Chondrocyte (in vitro differentiated cells): ENCODE data around the gene IQSEC3. TPM values are rescaled to one million over a fixed set of nuclear protein-coding genes. Genes with fewer than 3 reads are reported as not detected.
"Not testable (repeated sequence)": the region's sequence is repeated elsewhere in the genome, so short reads cannot be mapped to it uniquely, and the experiment has no call there.

Experiments used
- DNase-seq: peaks from one replicate; pipeline ENCODE4 v3.0.0; 2021; ENCODE audit warnings: mixed read lengths, low spot score
- H3K27ac Mint-ChIP-seq: one replicate; pipeline ENCODE4 v1.8.0; 2021; ENCODE audit warnings: mild to moderate bottlenecking, moderate library complexity, mixed read lengths; ENCODE audit not compliant: unreplicated experiment
- H3K27me3 Mint-ChIP-seq: 2 replicates; pipeline ENCODE4 v1.8.0; 2021; ENCODE audit warnings: low read depth, mixed read lengths
- H3K36me3 Mint-ChIP-seq: 2 replicates; pipeline ENCODE4 v1.8.0; 2021; ENCODE audit warnings: low read depth, mixed read lengths
- H3K4me1 Mint-ChIP-seq: 2 replicates; pipeline ENCODE4 v1.8.0; 2021; ENCODE audit warnings: low read depth, mild to moderate bottlenecking, mixed read lengths
- H3K4me3 Mint-ChIP-seq: one replicate; pipeline ENCODE4 v1.8.0; 2021; ENCODE audit warnings: mild to moderate bottlenecking, moderate library complexity, mixed read lengths; ENCODE audit not compliant: unreplicated experiment
- H3K9me3 Mint-ChIP-seq: 2 replicates; pipeline ENCODE4 v1.8.0; 2021; ENCODE audit warnings: low read depth, mixed read lengths
- long read RNA-seq: library from polyadenylated mRNA; stranded (forward); transcript quantifications from one replicate; pipeline ENCODE4 v2.0.0, GENCODE V29; 2021
- total RNA-seq: library from RNA; stranded (reverse); gene quantifications from 3 replicates; pipeline ENCODE4 v1.2.1, GENCODE V29; 2021
- TF ChIP-seq, protein P1 (sequence below): fragments of 200-600 bp; sonication (generic); IDR thresholded peaks from 2 replicates; pipeline ENCODE4 v1.5.0; 2021; ENCODE audit warnings: antibody characterized with exemption, mild to moderate bottlenecking, moderate library complexity

Gene IQSEC3
- total RNA-seq: 0.41 TPM in 1 of 3 replicates, not detected in the others
- long read RNA-seq: 0 reads

DNA sequence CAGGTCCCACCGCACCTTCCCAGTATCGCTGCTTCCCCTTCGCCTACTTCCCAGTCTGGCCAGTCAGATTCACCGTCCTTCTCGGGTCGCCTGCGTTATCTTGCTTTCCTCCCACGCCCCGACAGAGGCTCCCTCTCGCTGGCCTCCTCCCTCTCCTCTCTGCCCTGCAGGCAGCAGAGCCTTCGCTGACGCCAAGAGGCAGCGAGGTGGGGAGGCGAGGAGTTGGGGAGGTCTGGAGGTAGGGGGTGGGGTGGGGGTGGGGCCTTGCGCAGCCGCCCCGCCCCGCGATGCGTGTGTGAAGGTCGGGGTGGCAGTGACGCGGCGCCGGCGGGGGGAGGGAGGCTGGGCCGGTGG lies at the start of gene IQSEC3:
TSS of gene IQSEC3 (plus strand) at position 340 of the 354 bp plus-strand sequence. CDS start 116 bp downstream, outside the sequence.
- H3K4me1 Mint-ChIP-seq, H3K9me3 Mint-ChIP-seq, H3K27ac Mint-ChIP-seq, DNase-seq, H3K36me3 Mint-ChIP-seq: not testable (repeated sequence)
- H3K4me3 Mint-ChIP-seq: peak within 1 kb of the TSS; percentile 41
- peaks cover 40% of the 10 kb centered on the region for H3K27me3 Mint-ChIP-seq

- H3K36me3 Mint-ChIP-seq: peaks cover 11% of the 10 kb centered on the region
- not testable (repeated sequence) for DNase-seq, H3K9me3 Mint-ChIP-seq, H3K27me3 Mint-ChIP-seq, H3K4me1 Mint-ChIP-seq, H3K27ac Mint-ChIP-seq, H3K4me3 Mint-ChIP-seq
These were observed 48.9 kb upstream of the IQSEC3 start for GRCh38 chr12:17370-18340.

DNA sequence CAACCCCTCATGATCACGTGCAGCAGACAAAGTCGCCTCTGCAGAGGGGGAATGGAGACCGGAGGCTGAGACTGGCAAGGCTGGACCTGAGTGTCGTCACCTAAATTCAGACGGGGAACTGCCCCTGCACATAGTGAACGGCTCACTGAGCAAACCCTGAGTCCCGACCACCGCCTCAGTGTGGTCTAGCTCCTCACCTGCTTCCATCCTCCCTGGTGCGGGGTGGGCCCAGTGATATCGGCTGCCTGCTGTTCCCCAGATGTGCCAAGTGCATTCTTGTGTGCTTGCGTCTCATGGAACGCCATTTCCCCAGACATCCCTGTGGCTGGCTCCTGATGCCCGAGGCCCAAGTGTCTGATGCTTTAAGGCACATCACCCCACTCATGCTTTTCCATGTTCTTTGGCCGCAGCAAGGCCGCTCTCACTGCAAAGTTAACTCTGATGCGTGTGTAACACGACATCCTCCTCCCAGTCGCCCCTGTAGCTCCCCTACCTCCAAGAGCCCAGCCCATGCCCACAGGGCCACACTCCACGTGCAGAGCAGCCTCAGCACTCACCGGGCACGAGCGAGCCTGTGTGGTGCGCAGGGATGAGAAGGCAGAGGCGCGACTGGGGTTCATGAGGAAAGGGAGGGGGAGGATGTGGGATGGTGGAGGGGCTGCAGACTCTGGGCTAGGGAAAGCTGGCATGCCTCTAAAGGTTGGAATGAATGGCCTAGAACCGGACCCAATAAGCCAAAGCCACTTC lies 47.6 kb upstream of the IQSEC3 start:
- H3K4me3 Mint-ChIP-seq, H3K9me3 Mint-ChIP-seq, H3K27ac Mint-ChIP-seq, H3K27me3 Mint-ChIP-seq, H3K4me1 Mint-ChIP-seq, DNase-seq: not testable (repeated sequence)
- peaks cover 11% of the 10 kb centered on the region for H3K36me3 Mint-ChIP-seq

- not testable (repeated sequence) for H3K4me3 Mint-ChIP-seq, H3K4me1 Mint-ChIP-seq, H3K27ac Mint-ChIP-seq, DNase-seq, H3K9me3 Mint-ChIP-seq, H3K27me3 Mint-ChIP-seq
- peaks cover 11% of the 10 kb centered on the region for H3K36me3 Mint-ChIP-seq
These were observed 46.7 kb upstream of the IQSEC3 start for GRCh38 chr12:19906-20305.

DNA sequence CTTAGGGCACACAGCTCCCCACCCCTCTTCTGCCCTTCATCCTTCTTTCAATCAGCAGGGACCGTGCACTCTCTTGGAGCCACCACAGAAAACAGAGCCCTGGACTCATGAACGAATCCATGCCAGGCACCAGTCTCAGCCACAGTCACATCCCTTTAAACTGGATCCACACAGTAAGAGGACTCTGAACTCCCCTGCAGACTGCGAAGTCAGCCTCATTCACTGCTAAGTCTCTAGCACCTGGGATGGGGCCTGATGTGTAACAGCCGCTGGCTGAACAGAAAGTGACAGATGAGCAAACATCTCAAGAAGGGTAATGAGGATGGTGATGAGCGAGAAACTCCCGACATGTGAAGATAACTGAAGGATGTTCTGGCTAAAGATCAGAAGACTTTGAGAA lies 45.8 kb upstream of the IQSEC3 start:
- TF ChIP-seq, protein P1, sequence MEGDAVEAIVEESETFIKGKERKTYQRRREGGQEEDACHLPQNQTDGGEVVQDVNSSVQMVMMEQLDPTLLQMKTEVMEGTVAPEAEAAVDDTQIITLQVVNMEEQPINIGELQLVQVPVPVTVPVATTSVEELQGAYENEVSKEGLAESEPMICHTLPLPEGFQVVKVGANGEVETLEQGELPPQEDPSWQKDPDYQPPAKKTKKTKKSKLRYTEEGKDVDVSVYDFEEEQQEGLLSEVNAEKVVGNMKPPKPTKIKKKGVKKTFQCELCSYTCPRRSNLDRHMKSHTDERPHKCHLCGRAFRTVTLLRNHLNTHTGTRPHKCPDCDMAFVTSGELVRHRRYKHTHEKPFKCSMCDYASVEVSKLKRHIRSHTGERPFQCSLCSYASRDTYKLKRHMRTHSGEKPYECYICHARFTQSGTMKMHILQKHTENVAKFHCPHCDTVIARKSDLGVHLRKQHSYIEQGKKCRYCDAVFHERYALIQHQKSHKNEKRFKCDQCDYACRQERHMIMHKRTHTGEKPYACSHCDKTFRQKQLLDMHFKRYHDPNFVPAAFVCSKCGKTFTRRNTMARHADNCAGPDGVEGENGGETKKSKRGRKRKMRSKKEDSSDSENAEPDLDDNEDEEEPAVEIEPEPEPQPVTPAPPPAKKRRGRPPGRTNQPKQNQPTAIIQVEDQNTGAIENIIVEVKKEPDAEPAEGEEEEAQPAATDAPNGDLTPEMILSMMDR: no peak
- Mint-ChIP-seq H3K36me3 (peaks cover 11% of the 10 kb centered on the region), H3K4me1 (no peaks in the 10 kb centered on the region), H3K9me3 (no peaks in the 10 kb centered on the region), H3K27me3 (no peaks in the 10 kb centered on the region), H3K27ac (no peak overlapping the region), H3K4me3 (no peak overlapping the region)
- no peak for DNase-seq

DNA sequence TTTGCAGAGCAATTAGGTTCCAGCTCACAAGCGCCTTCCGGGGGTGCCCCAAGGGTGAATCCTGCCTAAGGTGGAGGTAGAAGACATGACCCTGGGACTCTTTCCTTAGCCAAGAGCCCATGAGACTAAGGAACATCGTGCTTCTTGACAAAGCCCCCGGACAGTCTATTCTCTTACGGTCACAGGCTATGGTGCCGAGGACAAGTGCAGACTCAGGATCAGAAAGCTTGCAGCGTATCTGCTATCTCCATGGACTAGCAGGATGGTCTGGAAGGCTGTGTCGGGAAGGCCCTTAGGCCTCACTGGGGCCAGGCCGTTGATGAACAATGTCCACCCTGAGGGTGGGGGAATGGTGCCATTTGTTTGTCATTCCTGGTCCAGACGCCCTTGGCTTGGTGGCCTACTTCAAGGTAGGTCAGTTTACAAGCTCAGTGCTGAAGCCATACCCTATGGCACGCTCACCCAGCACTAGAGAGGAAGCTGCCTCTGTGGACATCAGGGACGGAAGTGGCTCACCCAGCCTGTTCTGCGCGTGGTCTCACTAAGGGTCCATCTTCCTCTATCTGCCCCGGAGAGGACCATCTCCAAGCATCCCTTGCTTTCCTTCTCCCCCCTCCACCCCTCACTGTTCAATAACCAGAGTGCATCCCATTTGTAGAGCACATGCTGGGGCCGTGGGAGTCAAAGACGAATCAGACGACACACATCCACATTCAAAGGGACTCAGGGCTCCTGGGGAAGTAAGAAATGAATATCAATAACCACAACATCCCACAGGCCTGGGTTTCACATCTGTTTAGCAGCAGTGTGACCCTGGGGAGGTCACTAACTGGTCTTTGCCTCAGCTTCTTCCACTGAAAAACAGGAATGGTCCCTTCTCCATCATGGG lies 45.0 kb upstream of the IQSEC3 start:
- Mint-ChIP-seq H3K27ac (no peak overlapping the region), H3K4me1 (no peaks in the 10 kb centered on the region), H3K27me3 (no peaks in the 10 kb centered on the region), H3K4me3 (no peak overlapping the region), H3K9me3 (no peaks in the 10 kb centered on the region), H3K36me3 (peaks cover 11% of the 10 kb centered on the region)
- no peak for DNase-seq
- TF ChIP-seq, protein P1: no peak
